Ishikawa (cell line): ENCODE results near the gene IRS2.

Experiments
- CEBPB ChIP-seq: IDR thresholded peaks from 2 replicates; pipeline ENCODE4 v1.6.1; 2012
- CREB1 ChIP-seq: IDR thresholded peaks from 2 replicates; pipeline ENCODE4 v1.6.1; 2012; ENCODE audit warnings: low read depth
- EGR1 ChIP-seq: IDR thresholded peaks from 2 replicates; pipeline ENCODE4 v1.6.1; 2012
- EP300 ChIP-seq: IDR thresholded peaks from 2 replicates; pipeline ENCODE4 v1.6.1; 2012; ENCODE audit warnings: borderline replicate concordance
- FOXM1 ChIP-seq: IDR thresholded peaks from 2 replicates; pipeline ENCODE4 v1.6.1; 2012; ENCODE audit warnings: low read depth, borderline replicate concordance
- NFIC ChIP-seq: IDR thresholded peaks from 2 replicates; pipeline ENCODE4 v1.6.1; 2012
- RAD21 ChIP-seq: IDR thresholded peaks from 2 replicates; pipeline ENCODE4 v1.6.1; 2012; ENCODE audit warnings: low read depth
- TAF1 ChIP-seq: IDR thresholded peaks from 2 replicates; pipeline ENCODE4 v1.6.1; 2012; ENCODE audit warnings: low read depth, mild to moderate bottlenecking
- TCF12 ChIP-seq: IDR thresholded peaks from 2 replicates; pipeline ENCODE4 v1.6.1; 2012; ENCODE audit warnings: low read depth
- TEAD4 ChIP-seq: IDR thresholded peaks from 2 replicates; pipeline ENCODE4 v1.6.1; 2012
- YY1 ChIP-seq: IDR thresholded peaks from 2 replicates; pipeline ENCODE4 v1.6.1; 2012; ENCODE audit warnings: low read depth
- ZBTB7A ChIP-seq: IDR thresholded peaks from 2 replicates; pipeline ENCODE4 v1.6.1; 2012; ENCODE audit warnings: low read depth
- TF ChIP-seq, protein P1 (sequence below): IDR thresholded peaks from 2 replicates; pipeline ENCODE4 v1.6.1; 2012; ENCODE audit warnings: low read depth, mild to moderate bottlenecking
- TF ChIP-seq, protein P2 (sequence below): IDR thresholded peaks from 2 replicates; pipeline ENCODE4 v1.6.1; 2012
- TF ChIP-seq, protein P3 (sequence below): IDR thresholded peaks from 2 replicates; pipeline ENCODE4 v1.6.1; 2012

Gene IRS2

GRCh38 chr13:109745702-109746101, 40.7 kb downstream of the IRS2 start:
- TF ChIP-seq TAF1 (no peak), TCF12 (no peak), TEAD4 (no peak), ZBTB7A (no peak), YY1 (no peak), FOXM1 (no peak), RAD21 (no peak), CEBPB (no peak), CREB1 (no peak), EP300 (no peak), NFIC (no peak), EGR1 (no peak)
- TF ChIP-seq, protein P1, sequence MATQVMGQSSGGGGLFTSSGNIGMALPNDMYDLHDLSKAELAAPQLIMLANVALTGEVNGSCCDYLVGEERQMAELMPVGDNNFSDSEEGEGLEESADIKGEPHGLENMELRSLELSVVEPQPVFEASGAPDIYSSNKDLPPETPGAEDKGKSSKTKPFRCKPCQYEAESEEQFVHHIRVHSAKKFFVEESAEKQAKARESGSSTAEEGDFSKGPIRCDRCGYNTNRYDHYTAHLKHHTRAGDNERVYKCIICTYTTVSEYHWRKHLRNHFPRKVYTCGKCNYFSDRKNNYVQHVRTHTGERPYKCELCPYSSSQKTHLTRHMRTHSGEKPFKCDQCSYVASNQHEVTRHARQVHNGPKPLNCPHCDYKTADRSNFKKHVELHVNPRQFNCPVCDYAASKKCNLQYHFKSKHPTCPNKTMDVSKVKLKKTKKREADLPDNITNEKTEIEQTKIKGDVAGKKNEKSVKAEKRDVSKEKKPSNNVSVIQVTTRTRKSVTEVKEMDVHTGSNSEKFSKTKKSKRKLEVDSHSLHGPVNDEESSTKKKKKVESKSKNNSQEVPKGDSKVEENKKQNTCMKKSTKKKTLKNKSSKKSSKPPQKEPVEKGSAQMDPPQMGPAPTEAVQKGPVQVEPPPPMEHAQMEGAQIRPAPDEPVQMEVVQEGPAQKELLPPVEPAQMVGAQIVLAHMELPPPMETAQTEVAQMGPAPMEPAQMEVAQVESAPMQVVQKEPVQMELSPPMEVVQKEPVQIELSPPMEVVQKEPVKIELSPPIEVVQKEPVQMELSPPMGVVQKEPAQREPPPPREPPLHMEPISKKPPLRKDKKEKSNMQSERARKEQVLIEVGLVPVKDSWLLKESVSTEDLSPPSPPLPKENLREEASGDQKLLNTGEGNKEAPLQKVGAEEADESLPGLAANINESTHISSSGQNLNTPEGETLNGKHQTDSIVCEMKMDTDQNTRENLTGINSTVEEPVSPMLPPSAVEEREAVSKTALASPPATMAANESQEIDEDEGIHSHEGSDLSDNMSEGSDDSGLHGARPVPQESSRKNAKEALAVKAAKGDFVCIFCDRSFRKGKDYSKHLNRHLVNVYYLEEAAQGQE: no peak
- TF ChIP-seq, protein P2, sequence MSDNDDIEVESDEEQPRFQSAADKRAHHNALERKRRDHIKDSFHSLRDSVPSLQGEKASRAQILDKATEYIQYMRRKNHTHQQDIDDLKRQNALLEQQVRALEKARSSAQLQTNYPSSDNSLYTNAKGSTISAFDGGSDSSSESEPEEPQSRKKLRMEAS: no peak
- TF ChIP-seq, protein P3, sequence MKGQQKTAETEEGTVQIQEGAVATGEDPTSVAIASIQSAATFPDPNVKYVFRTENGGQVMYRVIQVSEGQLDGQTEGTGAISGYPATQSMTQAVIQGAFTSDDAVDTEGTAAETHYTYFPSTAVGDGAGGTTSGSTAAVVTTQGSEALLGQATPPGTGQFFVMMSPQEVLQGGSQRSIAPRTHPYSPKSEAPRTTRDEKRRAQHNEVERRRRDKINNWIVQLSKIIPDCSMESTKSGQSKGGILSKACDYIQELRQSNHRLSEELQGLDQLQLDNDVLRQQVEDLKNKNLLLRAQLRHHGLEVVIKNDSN: no peak

DNA sequence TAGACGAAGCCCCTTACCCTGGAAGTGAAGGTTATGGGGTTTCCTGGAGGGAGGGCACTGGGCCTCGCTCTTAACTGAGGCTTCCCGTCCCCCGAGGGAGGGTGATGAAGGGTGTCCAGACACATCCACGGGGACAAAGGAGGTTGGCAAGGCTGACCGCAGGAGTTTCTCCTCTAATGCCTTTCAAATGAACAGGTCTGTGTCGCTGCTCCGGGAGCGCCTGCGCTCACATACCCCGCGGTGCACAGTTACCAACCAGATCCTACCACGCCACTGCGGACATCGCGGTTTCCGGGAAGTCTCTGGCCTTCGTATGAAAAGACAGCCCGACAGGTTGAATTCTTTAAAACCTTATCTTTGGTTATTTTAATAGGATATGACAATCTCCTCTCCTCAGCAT, 41.3 kb downstream of the IRS2 start:
- TF ChIP-seq, protein P2: no peak
- TF ChIP-seq TEAD4 (no peak), NFIC (no peak), TCF12 (no peak), EP300 (no peak), CREB1 (no peak), EGR1 (no peak), RAD21 (no peak), CEBPB (no peak)

DNA sequence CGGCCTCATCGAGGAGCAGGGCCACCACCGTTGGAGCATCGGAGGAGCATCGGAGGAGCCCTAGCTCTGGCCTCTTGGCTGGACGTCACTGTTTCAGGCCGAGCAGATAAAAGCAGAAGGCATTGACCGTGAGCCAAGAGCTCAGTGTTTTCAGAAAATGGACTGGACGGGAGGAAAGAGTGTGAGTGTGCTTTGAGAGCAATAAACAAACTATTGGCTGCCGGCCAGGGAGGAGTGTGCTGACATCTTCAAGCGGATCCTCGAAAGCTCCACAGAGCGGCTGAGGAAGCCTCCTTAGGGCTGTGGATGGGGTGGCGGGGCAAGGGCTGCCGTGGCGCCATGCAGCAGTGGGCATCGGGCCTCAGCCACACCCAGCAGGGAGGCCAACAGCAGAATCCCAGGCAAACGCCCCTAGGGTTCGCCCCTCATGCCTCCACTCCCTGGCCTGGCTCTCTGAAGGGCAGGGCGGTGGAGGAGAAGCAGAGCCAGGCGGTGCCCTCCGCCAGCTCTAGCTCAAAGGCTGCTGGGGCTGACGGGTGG, 41.8 kb downstream of the IRS2 start:
- no peak for TF ChIP-seq EP300
- TF ChIP-seq, protein P3: no peak
- no peak for TF ChIP-seq YY1
- no peak for TF ChIP-seq EGR1
- TF ChIP-seq, protein P1: no peak
- TF ChIP-seq CREB1: no peak
- TF ChIP-seq TCF12: no peak
- TF ChIP-seq, protein P2: no peak
- no peak for TF ChIP-seq RAD21
- no peak for TF ChIP-seq TAF1
- TF ChIP-seq ZBTB7A: no peak
- TF ChIP-seq NFIC: no peak
- no peak for TF ChIP-seq TEAD4
- no peak for TF ChIP-seq CEBPB
- TF ChIP-seq FOXM1: no peak

DNA sequence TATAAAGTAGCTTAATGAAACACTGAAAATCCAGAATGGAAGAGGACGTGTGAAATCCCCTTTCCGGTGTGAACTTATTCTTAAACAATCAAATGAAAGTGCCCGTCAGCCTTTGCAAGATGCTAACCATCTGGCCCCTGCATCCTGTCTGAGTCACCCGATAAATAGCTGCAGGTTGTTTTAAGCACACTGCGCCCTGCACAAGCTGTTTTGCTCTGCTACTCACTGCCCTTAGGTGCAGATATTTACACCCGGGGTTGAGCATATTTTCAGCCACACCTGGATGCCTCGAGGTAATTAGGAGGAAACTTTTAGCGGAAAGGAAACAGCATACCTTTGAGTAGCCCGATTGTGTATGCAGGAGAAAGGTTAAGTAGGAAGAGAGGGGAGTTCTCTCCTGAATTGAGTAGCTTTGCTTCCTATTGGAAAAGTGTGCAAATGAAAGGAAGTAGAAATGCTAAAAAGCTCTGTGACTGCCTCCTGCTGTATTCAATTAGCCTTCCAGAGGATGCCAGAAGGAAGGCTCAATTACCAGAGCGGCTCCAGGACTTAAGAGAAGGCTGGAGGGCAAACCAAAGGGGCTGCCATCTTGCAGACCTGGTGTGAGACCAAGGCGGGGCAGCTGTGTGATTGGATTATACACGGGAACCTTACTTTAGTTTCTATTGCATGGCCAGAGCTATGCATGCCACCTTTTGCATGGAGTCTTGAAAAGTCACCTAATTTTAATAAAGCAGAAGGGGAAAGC, 42.5 kb downstream of the IRS2 start:
- TF ChIP-seq, protein P2: no peak
- TF ChIP-seq EP300 (0 out of 2 replicates have a peak, but pooled peaks have one; percentile 31), FOXM1 (no peak), TEAD4 (peak; percentile 74), RAD21 (no peak), EGR1 (no peak), ZBTB7A (no peak), TCF12 (peak; percentile 76), CREB1 (no peak), CEBPB (no peak)

- TF ChIP-seq TEAD4 (no peak), ZBTB7A (no peak), CREB1 (no peak)
Measured at GRCh38 chr13:109741966-109742365, 44.4 kb downstream of the IRS2 start.
